HG03575 (cell line): ENCODE data around the gene LCN15.

ENCODE experiments used
- ATAC-seq: cut with Tn5 transposase; IDR thresholded peaks from one replicate; pipeline ENCODE4 v1.9.1; 2021; ENCODE audit not compliant: unreplicated experiment, insufficient number of reproducible peaks, low FRiP score; ENCODE audit errors: extremely low read depth

Gene LCN15

GRCh38 chr9:136746155-136746490 is 18.2 kb downstream of the LCN15 start:
- no peak for ATAC-seq

GRCh38 chr9:136745389-136746154 is 18.7 kb downstream of the LCN15 start:
- no peak for ATAC-seq

GRCh38 chr9:136744773-136745172 is 19.5 kb downstream of the LCN15 start:
- ATAC-seq, result no peak

GRCh38 chr9:136743639-136744211 is 20.6 kb downstream of the LCN15 start:
- no peak for ATAC-seq

GRCh38 chr9:136742591-136743391 is 21.5 kb downstream of the LCN15 start, which contains the start of gene LCN10:
LCN10 (minus strand) TSS chr9:136742940; CDS start chr9:136742903, 37 bp downstream.
- ATAC-seq, result no peak

GRCh38 chr9:136741883-136742571 is 22.3 kb downstream of the LCN15 start:
- ATAC-seq, result no peak

- no peak for ATAC-seq
Observed at GRCh38 chr9:136740971-136741882, 23.1 kb downstream of the LCN15 start.

- no peak for ATAC-seq
Observed at GRCh38 chr9:136740491-136740890, 23.8 kb downstream of the LCN15 start.

- no peak for ATAC-seq
Observed at GRCh38 chr9:136740069-136740468, 24.2 kb downstream of the LCN15 start.

GRCh38 chr9:136739509-136739908 is 24.8 kb downstream of the LCN15 start:
- no peak for ATAC-seq

GRCh38 chr9:136738960-136739359 is 25.4 kb downstream of the LCN15 start:
- no peak for ATAC-seq

- no peak for ATAC-seq
Observed at GRCh38 chr9:136735812-136736480, 28.4 kb downstream of the LCN15 start.

GRCh38 chr9:136734837-136735496 is 29.4 kb downstream of the LCN15 start:
- ATAC-seq, result no peak

- ATAC-seq, result no peak
Observed at GRCh38 chr9:136733611-136734010, 30.7 kb downstream of the LCN15 start.

GRCh38 chr9:136732444-136733178 is 31.7 kb downstream of the LCN15 start:
- no peak for ATAC-seq

GRCh38 chr9:136729926-136730325 is 34.4 kb downstream of the LCN15 start:
- no peak for ATAC-seq

- ATAC-seq, result no peak
Observed at GRCh38 chr9:136729144-136729543, 35.2 kb downstream of the LCN15 start.
